T-helper 2 cell treated with Interferon-gamma antibody and Interleukin-4, amounts not matched to agents 100 ng/mL and 5 ng/mL, for 36 hours (primary cell): Measurements from ENCODE around the gene CHMP6. TPM values are rescaled to one million over a fixed set of nuclear protein-coding genes. Genes with fewer than 3 reads are reported as not detected.

Source experiments
- intact Hi-C: fragments of 100-400 bp; cut with micrococcal nuclease; formaldehyde crosslinking; loops from one replicate; pipeline ENCODE4 v1.15.1; 2023
- total RNA-seq: library from RNA; stranded (reverse); gene quantifications from 2 replicates; pipeline ENCODE4 v1.2.3, GENCODE V29; 2022

Gene CHMP6
- total RNA-seq, 1 donor from 2014 or later, result 39.6 TPM

- intact Hi-C loops, result no loop called here
These were observed 35.1 kb upstream of the CHMP6 start for GRCh38 chr17:80956321-80957190.

GRCh38 chr17:80957461-80957941 lies 34.1 kb upstream of the CHMP6 start:
- intact Hi-C loops, result no loop called here

GRCh38 chr17:80959330-80960036 lies 32.2 kb upstream of the CHMP6 start:
- intact Hi-C loops, result no loop called here

- intact Hi-C loops, result no loop called here
These were observed 31.4 kb upstream of the CHMP6 start for GRCh38 chr17:80960037-80960796.

GRCh38 chr17:80960797-80961452 lies 30.7 kb upstream of the CHMP6 start:
- intact Hi-C loops, result no loop called here

GRCh38 chr17:80961541-80962330 lies 29.9 kb upstream of the CHMP6 start:
- intact Hi-C loops, result no loop called here

- intact Hi-C loops, result no loop called here
These were observed 29.0 kb upstream of the CHMP6 start for GRCh38 chr17:80962356-80963329.

- intact Hi-C loops, result no loop called here
These were observed 27.7 kb upstream of the CHMP6 start for GRCh38 chr17:80963812-80964543.

GRCh38 chr17:80964544-80964856 lies 27.1 kb upstream of the CHMP6 start:
- intact Hi-C loops, result no loop called here

- intact Hi-C loops, result no loop called here
These were observed 26.6 kb upstream of the CHMP6 start for GRCh38 chr17:80964859-80965580.

- intact Hi-C loops, result no loop called here
These were observed 26.0 kb upstream of the CHMP6 start for GRCh38 chr17:80965606-80966005.

- intact Hi-C loops, result no loop called here
These were observed 24.2 kb upstream of the CHMP6 start for GRCh38 chr17:80967404-80967872.

GRCh38 chr17:80968602-80969029 lies 23.0 kb upstream of the CHMP6 start:
- intact Hi-C loops, result no loop called here

- intact Hi-C loops, result no loop called here
These were observed 22.5 kb upstream of the CHMP6 start for GRCh38 chr17:80969030-80969673.

- intact Hi-C loops, result no loop called here
These were observed 22.0 kb upstream of the CHMP6 start for GRCh38 chr17:80969674-80970043.

GRCh38 chr17:80970044-80970761 lies 21.4 kb upstream of the CHMP6 start:
- intact Hi-C loops, result no loop called here
